ENCODE data around the gene HSD17B13.
"Not testable (repeated sequence)": the region's sequence is repeated elsewhere in the genome, so short reads cannot be mapped to it uniquely, and the experiment has no call there.

HSD17B13 gene, protein sequence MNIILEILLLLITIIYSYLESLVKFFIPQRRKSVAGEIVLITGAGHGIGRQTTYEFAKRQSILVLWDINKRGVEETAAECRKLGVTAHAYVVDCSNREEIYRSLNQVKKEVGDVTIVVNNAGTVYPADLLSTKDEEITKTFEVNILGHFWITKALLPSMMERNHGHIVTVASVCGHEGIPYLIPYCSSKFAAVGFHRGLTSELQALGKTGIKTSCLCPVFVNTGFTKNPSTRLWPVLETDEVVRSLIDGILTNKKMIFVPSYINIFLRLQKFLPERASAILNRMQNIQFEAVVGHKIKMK

DNA sequence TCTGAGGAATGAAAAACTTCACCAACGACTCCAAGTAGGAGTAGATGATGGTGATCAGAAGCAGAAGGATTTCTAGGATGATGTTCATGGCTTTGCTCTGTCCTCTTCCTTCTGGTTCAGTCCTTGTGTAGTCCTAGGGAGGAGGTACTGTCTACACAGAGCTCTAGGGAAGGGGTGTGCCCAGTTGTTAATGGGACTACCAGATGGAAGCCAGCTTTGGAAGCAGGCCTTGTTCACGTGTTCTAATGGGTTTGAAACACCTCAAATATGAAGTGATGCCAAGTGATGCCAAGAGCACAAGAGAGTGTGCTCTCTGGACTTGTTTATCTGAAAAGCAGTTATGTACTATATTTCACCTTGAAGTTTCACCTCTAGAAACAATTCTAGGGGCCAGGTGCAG, at the start of gene HSD17B13:
Gene HSD17B13, minus strand, starts transcription at position 129 of the 400 bp plus-strand sequence. Its CDS starts 41 bp downstream, at position 88.
- DNase-seq = no peak

DNA sequence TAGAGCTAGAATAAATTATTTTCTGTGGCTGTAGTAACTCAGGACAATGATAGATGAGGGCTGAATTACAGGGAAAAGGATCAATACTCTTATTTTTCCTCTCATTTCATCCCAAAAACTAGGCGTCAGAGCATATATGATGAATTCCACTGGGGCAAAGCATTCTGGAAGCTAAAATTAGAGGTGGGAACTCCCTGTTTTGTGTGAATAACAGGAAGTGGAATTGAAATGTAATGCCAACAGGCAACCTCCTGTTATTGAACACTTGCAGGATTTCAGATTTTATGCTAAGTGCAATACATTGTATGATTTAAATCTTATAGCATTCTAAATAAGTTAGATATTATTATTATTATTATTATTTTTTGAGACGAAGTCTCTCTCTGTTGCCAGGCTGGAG, 47.4 kb upstream of the HSD17B13 start:
- DNase-seq = no peak

DNA sequence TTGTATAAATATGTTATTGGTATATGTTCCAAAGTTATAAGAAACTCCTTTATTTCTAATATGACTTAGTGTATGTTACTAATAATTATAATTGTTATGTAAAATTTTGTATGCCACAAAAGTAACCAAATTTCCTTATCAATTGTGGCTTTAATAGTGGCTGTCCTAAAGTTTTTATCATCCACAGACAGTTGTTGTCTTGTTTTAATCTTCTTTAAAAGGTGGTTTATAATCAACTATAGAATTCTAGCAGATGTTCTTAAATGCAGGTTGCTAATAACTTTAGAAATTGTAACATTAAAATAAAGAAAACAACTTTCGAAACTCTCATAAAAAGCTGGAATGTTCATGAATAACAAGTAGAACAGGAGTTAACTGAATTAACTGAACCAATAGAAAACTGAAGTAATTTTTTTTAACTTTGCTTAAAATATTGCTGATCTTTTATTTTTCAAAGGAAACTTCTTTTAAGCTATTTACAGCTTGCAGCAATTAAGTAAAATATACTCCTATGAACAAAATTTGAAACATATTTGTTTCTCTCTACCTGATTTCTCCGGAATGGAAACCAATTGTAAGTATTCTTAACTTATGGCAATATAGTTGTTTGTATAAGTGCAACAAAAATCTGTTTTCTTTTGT, 44.0 kb upstream of the HSD17B13 start:
- DNase-seq = no peak

DNA sequence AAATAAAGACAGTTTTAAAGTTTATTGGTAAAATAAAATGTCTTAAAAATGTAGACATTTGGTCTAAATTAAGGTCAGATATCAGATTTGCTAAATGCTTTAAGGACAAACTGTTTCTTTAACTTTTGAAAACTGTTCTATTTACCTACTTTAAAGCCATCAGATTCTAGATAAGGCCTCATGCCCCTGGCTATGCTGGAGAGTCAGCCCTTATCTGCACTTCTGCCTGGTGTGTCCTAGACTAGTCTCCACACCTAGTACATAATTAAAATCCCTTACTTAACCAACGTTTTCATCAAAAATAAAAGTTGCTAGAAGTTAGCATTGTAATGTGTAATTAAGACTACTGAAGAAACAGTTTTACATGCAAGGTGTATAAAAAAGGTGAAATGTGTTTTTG, 42.7 kb upstream of the HSD17B13 start:
- DNase-seq = no peak

DNA sequence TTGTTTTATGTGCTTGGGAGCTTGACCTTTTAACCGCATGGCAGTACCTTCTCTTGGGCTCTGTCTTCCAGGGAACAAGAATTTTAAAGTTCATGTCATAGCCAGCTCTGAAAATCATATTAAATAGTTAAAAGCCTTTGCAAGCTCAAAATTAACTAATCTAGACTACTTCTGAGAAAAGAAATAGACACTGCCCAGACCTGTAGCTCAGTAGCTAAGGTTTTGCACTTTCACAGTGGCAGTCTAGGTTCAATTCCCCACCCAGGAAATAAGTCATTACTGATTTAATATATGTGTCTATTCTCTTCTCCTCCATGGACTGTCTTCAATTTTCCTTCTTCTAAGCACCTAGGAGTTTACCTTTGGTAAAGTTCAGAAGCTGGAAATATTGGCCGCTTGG, 40.9 kb upstream of the HSD17B13 start:
- no peak for DNase-seq

DNA sequence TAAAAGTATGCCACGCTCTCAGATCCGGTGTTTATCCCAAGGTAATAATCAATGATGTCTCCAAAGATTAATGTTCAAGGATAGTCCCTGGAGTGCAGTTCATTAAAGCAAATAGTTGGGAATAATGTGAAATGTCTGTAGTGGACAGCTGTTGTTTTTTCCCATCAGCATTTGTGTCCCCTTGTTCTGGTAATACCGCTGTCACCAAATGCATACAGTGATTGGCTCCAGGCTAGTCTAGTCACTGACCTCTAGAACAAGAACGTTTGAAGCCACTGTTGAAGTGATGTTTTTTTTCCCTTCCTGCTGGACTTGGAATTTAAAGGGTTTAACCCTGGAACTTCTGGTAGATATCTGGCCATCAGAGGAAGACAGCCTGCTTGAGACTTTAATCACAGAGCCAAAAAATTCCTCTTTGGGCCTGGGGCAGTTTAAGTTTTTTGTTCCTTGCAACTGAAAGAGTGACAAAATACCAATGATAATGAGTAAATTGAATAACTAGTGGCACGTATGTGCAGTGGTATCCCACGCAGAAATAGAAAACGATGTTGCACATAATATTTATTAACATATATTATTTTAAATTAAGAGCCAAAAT, 37.8 kb upstream of the HSD17B13 start:
- DNase-seq = no peak

DNA sequence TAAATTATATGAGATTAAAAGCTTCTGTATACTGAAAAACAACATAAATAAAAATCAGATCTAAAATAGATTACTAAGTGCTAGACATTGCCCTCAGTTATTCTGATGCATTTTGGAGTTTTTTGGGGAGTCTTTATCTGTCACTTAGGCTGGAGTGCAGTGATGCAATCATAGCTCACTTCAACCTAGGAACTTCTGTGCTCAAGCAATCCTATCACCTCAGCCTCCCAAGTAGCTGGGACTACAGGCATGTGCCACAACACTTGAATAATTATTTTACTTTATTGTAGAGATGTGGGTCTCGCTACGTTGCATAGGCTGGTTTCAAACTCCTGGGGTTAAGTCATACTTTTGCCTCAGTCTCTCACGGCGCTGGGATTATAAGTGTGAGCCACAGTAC, 36.6 kb upstream of the HSD17B13 start:
- no peak for DNase-seq

DNA sequence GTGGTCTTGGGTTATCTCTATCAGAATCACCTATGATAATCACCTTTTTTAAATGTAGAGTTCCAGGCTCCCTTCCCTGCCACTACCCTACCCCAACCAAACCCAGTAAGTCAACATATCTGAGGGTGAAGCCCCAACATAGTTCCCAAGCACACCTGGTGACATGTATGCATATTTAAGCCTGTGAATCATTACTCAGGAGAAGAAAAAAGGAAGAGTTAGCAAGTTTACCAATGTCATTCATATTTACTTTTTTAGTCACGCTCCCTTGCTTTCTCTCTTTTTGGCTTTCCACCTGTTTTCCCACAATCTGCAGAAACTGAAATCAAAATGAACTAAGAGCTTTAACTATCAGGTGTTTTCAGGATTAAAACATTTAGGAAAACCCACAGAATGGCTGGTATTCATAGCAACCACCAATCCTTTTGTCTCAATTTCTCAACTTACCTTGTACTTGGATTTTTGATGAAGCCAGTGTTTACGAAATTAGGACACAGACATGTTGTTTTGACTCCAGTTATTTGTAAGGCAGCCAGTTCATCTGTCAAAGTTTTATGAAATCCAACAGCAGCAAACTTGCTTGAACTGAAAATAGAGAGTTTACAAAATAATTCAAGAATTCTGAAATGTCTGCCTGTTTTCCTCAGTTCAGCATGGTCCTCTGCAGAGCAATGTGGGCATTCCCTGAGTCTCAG, 34.3 kb upstream of the HSD17B13 start:
- no peak for DNase-seq

DNA sequence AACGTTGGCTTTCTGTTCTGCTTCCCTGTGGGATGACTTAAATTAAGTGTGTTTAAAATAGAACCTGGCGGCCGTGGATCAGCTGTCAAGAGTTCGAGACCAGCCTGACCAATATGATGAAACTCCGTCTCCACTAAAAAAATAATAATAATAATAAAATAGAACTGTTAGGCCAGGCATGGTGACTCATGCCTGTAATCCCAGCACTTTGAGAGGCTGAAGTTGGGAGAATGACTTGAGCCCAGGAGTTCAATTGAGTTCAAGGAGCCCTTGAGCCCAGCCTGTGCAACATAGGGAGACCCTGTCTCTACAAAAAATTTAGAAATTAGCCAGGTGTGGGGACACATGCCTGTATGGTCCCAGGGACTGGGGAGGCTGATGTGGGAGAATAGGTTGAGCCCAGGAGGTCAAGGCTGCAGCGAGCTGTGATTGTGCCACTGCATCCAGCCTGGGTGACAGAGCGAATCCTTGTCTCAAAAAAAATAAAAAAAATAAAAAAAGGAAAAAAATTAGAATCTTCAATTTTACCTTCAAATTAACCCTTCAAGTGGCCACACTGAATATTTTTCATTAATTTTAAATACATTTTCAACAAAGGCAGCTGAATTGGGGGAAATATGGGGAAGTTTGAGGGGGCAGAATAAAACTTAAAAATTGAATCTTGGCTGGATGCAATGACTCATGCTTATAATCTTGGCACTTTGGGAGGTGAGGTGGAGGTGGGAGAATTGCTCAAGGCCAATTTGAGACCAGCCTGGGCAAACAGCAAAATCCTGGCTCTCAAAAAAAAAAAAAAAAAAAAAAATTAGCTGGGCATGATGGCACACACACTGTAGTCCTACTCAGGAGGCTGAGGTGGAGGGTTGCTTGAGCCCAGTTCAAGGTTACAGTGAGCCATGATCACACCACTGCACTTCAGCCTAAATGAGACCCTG, 31.8 kb upstream of the HSD17B13 start:
- no peak for DNase-seq

DNA sequence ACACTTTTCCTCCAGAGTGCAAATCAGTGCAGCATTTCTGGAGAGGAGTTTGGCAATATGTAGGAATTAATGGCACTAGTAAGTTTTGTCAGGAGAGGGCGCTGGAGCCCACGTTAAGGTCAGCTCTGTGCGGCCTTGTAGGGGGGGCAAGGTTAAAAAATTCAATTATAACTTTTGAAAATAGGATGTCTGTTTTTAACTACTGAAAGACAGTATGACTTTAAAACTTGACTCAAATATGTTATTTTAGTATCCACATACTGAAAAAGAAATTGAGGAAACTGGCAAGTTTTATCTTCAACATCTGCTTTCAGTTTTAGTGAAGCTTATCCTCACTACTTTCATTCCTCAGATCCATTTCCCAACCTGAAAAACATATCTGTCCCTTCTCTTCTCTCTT, 30.9 kb upstream of the HSD17B13 start:
- no peak for DNase-seq

DNA sequence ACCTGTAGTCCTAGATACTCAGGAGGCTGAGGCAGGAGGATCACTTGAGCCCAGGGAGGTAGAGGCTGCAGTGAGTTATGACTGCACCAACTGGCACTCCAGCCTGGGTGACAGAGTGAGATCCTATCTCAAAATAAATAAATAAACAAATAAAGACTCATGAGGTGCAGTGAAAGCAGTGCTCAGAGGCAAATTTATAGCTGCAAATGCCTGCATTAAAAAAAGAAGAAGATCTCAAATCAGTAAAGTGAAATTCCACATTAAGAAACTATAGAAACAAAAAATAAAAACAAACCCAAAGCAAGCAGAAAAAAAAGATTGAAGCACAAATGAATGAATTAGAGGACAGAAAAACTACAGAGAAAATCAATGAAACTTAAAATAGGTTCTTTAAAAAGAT, 22.5 kb upstream of the HSD17B13 start:
- DNase-seq = no peak

DNA sequence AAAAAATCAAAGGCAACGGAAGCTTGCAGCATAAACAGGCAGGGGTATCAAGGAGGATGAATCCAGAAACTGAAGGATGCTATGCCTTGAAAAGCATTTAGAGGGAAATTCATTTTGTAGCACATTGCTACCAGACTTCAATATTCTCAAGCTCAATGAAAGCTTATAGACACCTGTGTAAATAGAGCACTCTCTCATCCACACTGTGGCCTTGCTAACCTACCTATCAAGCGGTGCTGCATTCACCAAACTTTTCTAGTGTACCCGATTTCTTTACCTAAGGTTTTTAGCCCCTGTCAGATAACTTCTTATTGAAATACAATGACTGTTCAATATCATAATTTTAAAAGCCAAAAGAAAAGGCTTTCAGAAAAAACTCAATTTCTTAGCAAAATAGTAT, 20.2 kb upstream of the HSD17B13 start:
- no peak for DNase-seq

DNA sequence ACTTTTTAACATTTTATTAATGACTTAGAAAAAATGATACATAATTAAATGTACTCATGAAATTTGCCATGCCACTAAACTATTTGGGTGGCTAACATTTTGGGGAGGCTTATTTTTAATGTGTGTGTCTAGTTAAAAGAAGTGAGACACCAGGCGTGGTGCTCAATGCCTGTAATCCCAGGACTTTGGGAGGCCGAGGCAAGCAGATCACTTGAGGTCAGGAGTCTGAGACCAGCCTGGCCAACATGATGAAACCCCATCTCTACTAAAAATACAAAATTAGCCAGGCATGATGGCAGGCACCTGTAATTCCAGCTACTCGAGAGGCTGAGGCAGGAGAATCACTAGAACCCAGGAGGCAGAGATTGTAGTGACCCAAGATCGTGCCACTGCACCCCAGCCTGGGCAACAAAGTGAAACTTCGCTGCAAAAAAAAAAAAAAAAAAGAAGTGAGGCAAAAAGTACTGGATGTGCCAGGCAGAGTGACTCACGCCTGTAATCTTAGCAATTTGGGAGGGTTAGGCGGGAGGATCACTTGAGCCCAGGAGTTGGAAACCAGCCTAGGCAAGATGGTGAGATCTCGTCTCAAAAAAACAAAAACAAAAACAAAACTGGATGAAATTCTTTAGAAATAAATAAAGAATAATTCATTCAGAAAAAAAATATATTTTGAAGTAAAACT, 19.4 kb upstream of the HSD17B13 start:
- DNase-seq = not testable (repeated sequence)

DNA sequence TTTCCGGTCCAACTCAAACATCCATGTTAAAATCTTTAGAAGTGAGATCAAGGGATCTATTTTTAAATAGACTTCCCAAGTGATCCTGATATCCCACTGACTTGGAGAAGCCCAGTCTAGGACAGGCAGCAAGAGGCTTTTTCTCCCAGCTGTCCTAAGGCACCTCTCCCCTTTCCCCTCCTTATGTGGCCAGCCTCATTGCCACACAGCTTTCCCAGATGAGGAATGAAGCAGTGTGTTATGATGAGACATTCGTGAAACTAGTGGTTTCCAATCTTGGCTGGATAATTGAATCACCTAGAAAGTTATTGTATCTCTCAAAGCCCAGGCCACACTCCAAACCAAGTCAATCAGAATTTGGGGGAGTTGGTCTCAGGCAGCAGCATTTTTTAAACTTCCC, 16.8 kb upstream of the HSD17B13 start:
- no peak for DNase-seq

DNA sequence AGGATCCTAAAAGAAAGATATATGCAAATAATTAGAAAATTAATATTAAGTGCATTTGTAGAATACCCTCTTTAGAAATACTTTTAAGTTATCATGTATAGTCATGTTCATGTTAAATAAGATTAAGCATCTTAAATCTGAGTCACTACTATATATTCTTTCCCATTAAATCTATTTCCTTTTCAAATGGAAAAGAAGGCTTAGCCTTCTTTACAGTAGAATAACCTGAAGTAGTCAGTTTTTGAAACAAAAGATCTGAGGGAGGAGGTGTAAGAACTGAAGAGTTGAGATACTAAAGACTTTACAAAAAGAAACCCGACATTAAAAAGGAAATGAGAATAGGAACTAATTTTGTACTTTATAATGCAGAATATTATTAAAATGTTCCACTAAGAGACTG, 14.7 kb upstream of the HSD17B13 start:
- no peak for DNase-seq

DNA sequence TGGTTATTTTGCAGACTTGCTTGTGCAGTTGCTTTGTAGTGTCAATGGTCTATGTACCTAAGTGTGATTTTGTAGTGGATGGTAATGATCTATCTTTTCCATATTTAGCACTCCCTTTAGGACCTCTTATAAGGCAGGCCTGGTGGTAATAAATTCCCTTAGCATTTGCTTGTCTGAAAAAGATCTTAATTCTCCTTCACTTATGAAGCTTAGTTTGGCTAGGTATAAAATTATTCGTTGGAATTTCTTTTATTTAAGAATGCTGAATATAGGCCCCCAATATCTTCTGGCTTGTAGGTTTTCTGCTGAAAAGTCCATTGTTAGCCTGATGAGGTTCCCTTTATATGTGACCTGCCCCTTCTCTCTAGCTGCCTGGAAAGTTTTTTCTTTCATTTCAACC, 10.6 kb upstream of the HSD17B13 start:
- DNase-seq = no peak

DNA sequence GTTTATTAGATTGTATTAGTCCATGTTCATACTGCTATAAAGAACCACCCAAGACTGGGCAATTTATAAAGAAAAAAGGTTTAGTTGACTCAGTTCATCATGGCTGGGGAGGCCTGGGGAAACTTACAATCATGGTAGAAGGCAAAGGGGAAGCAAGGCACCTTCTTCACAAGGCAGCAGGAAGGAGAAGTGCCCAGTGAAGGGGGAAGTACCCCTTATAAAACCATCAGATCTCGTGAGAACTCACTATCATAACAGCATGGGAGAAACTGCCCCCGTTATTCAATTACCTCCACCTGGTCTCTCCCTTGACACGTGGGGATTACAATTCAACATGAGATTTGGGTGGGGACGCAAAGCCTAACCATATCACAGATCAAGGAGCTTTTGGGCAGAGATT, 8.1 kb upstream of the HSD17B13 start:
- DNase-seq = no peak

DNA sequence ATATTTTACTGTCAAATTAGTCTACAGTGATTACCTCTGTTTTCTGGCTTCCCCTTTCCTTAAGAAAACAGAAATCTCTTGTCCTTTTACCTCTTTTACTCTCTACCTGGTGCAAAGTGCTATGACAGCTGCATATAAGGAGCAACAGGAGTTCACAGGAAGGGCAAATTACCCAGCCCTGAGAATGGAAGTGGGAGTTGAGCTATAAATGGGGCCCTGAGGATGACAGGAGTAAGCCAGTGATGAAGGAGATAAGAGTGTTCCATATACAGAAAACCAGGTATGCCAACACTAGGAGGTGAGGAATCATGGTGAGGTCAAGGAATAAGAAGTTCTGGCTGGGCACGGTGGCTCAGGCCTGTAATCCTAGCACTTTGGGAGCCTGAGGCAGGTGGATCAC, 4.5 kb upstream of the HSD17B13 start:
- DNase-seq = no peak

DNA sequence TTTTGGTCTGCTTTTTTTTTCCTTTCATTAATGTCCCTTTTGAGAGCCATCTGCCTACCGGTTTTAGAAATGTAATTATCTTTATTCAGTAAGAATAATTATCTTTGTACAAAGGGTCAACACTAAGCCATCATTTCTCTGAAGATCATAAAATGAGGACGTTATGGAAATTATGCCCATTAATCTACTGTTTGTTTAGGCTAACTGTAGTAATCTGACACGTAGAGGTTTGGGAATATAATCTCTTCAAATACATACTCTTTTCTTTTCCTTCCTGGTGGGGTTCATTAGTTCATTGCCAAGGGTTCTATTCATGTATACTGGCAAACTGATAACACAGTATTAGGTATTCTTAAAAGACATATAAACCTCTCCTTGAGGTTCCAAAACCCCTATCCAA, 3.8 kb upstream of the HSD17B13 start:
- DNase-seq = no peak

DNA sequence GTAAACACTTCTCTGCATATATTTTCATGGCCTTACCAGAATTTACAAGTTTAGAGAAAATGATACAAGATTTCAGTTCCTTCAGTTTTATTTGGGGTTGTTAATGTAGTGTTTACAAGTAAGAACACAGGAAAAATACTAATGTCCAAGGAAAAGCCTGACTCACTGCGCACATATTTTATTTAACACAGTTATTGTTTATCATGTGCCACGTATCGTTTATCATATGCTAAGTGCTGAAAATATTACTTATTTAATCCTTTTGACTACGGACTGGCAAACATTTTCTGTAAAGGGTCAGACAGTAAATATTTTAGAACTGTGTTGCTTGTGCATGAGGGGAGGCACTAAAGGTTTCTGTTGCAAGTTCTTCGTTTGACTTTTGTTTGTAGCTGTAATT, 794 bp downstream of the HSD17B13 start:
- DNase-seq = no peak

DNA sequence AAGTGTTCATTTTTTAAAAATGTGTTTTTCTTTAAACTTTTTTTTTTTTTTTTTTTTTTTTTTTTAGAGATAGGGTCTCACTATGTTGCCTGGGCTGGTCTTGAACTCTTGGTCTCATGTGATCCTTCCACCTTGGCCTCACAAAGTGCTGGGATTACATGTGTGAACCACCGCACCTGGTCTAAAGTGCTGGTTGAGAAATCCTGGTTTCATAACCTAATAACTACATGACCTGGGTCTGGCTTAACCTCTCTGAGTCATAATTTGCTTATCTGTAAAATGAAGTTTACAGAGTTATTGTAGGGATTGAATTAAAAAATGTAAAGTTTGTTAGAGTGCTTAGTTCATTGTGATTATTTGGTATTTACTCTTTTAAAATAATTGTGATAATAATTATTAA, 5.2 kb downstream of the HSD17B13 start:
- no peak for DNase-seq

DNA sequence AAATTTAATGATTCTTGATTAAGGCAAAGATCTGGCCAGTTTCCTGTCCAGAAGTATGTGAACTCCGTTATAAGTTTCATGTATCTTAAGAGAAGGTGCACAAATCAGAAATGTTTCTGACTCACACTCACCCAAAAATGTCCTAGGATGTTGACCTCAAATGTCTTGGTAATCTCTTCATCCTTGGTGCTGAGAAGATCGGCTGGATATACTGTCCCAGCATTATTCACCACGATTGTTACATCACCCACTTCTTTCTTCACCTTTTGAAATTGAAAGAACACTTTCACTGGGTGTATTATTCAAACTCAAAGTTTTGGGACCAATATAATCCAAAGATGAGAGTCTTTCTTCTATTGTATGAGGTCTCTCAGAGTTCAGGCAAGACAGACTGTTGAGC, 5.7 kb downstream of the HSD17B13 start:
- no peak for DNase-seq

Measured in CD4-positive, alpha-beta T cell treated with Interleukin-15 for 1 hour (primary cell).